Aorta (tissue), 5 donors: ENCODE results near the gene JAG2. TPM values are rescaled to one million over a fixed set of nuclear protein-coding genes. Genes with fewer than 3 reads are reported as not detected.

Experiments used
- ATAC-seq: fragments of 200-7000 bp; cut with Tn5 transposase; one replicate; pipeline ENCODE4 v1.9.1; 2022; ENCODE audit warnings: moderate library complexity; ENCODE audit not compliant: low FRiP score
- DNase-seq, 2 donors: peaks; one replicate each; pipeline ENCODE4 v3.0.0-alpha.2; 2020
- H3K27ac ChIP-seq, 2 donors: one replicate each; pipeline ENCODE4 v1.5.1; 2013; ENCODE audit warnings: low read length in 2 of 2, mild to moderate bottlenecking in 2 of 2, moderate library complexity in 2 of 2, control low read depth in 1 of 2, inconsistent platforms in 1 of 2, low read depth in 1 of 2
- H3K27me3 ChIP-seq, 2 donors: one replicate each; pipeline ENCODE4 v1.6.1; 2013; ENCODE audit warnings: control low read depth in 1 of 2, low read length in 1 of 2, mild to moderate bottlenecking in 1 of 2, moderate library complexity in 1 of 2; ENCODE audit not compliant: insufficient read depth in 2 of 2, control insufficient read depth in 1 of 2
- H3K36me3 ChIP-seq, 2 donors: one replicate each; pipeline ENCODE4 v1.6.1; 2013; ENCODE audit warnings: control low read depth in 1 of 2, low read length in 1 of 2, mild to moderate bottlenecking in 1 of 2; ENCODE audit not compliant: insufficient read depth in 2 of 2, control insufficient read depth in 1 of 2
- H3K4me1 ChIP-seq, 2 donors: one replicate each; pipeline ENCODE4 v1.6.1; 2013; ENCODE audit warnings: low read length in 2 of 2, control low read depth in 1 of 2, mild to moderate bottlenecking in 1 of 2, moderate library complexity in 1 of 2; ENCODE audit not compliant: insufficient read depth in 2 of 2, control insufficient read depth in 1 of 2
- H3K4me3 ChIP-seq, 2 donors: one replicate each; pipeline ENCODE4 v1.5.1; 2013; ENCODE audit warnings: low read length in 2 of 2, control low read depth in 1 of 2, mild to moderate bottlenecking in 1 of 2
- H3K9me3 ChIP-seq: one replicate; pipeline ENCODE4 v1.6.1; 2013; ENCODE audit warnings: mild to moderate bottlenecking, low read length; ENCODE audit not compliant: control insufficient read depth
- WGBS, 2 donors: extraction: QIAGEN DNeasy Blood & Tissue Kit; methylation state at CpG; one replicate each; pipeline ENCODE4 v1.1.7; 2013; 5-methylcytosine and 5-hydroxymethylcytosine counted together
- intact Hi-C, 2 donors: fragments of 100-400 bp; cut with DNase I; formaldehyde crosslinking; loops; one replicate each; pipeline versions ENCODE4 v1.14.2 to v1.15.0; 2022
- polyA plus RNA-seq, 2 donors: library from polyadenylated mRNA; stranded (reverse); fragments of 200-250 nt; gene quantifications; one replicate each; pipeline ENCODE4 v1.2.3, GENCODE V29; 2013
- total RNA-seq, 2 donors: library from RNA; stranded (reverse); fragmentation: NEBNext Ultra II Directional; extraction: Animal tissue kit (Norgen Biotek cat#: 25700); gene quantifications; one replicate each; pipeline ENCODE4 v1.2.1, GENCODE V29; 2021
- donor health status: healthy with polysubstance abuse.
- donor health status: Bipolar disorder and iron deficiency.
- donor health status: DM: no; HTN: no; CAD: no.
- donor health status: DM: no; HTN: no; CAD: no.
- donor health status: DM: yes; HTN: yes; CAD: no.

The JAG2 gene
- total and polyA plus RNA-seq, 4 donors = 0.13 to 32.1 (median 8.1) TPM

GRCh38 chr14:105100910-105101309, 67.7 kb downstream of the JAG2 start:
- Histone ChIP-seq H3K27ac (no peak overlapping the region), H3K4me3 (no peak overlapping the region), H3K36me3 (no peaks in the 10 kb centered on the region), H3K4me1 (no peaks in the 10 kb centered on the region), H3K9me3 (peaks cover 3% of the 10 kb centered on the region), H3K27me3 (no peaks in the 10 kb centered on the region)
- intact Hi-C loops = no loop called here
- ATAC-seq (no peak), DNase-seq (peak in 1 of 2 donors; percentile 13)
- WGBS, 2 donors = 84 to 87% methylated on average over 4 of the region's 4 CpGs

GRCh38 chr14:105099778-105100177, 68.8 kb downstream of the JAG2 start:
- Histone ChIP-seq H3K4me1 (no peaks in the 10 kb centered on the region), H3K27ac (no peak overlapping the region), H3K27me3 (no peaks in the 10 kb centered on the region), H3K9me3 (peaks cover 3% of the 10 kb centered on the region), H3K4me3 (no peak overlapping the region), H3K36me3 (no peaks in the 10 kb centered on the region)
- ATAC-seq = no peak
- peak in 1 of 2 donors; percentile 3 for DNase-seq
- WGBS, 2 donors = 80 to 82% methylated on average over 6 of the region's 6 CpGs
- intact Hi-C loops = loop anchor here in 1 of 2 donors (10.0 kb wide), 1 partner anchor 385 kb away; the partner anchor contains the start of gene CRIP1

DNA sequence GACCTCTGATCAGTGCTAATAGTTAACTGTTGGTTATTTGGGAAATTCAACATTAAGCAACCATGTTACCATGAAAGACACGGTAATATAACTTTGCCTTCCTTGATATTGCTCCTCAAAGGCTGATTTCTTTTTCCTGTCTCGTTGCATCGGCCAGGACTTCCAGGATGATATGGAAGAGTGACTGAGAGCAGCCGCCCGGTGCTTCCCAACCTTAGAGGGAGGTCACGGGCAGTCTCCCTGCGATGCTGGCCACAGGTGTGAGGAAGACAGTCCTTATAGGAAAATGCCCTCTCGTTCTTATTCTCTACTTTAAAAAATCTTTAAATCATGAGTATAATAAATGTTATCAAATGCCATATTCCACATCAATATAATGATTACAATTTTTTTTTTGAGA, 70.3 kb downstream of the JAG2 start:
- Histone ChIP-seq H3K27ac (no peak overlapping the region), H3K4me1 (no peaks in the 10 kb centered on the region), H3K4me3 (no peak overlapping the region), H3K9me3 (peaks cover 3% of the 10 kb centered on the region), H3K27me3 (no peaks in the 10 kb centered on the region), H3K36me3 (no peaks in the 10 kb centered on the region)
- ATAC-seq (no peak), DNase-seq (peak in 1 of 2 donors; percentile 27)
- WGBS, 2 donors = 87 to 91% methylated on average over 8 of the region's 8 CpGs
- intact Hi-C loops = loop anchor here in 1 of 2 donors (10.0 kb wide), 1 partner anchor 386 kb away; the partner anchor contains the start of gene CRIP1

GRCh38 chr14:105097794-105098127, 70.8 kb downstream of the JAG2 start:
- WGBS, 2 donors = 77 to 84% methylated on average over 7 of the region's 7 CpGs
- no peak overlapping the region for H3K4me3 ChIP-seq
- no peaks in the 10 kb centered on the region for H3K4me1 ChIP-seq
- H3K27ac ChIP-seq = no peak overlapping the region
- peak in 1 of 2 donors; percentile 69 for DNase-seq
- no peaks in the 10 kb centered on the region for H3K27me3 ChIP-seq
- peaks cover 3% of the 10 kb centered on the region for H3K9me3 ChIP-seq
- intact Hi-C loops = loop anchor here in 1 of 2 donors (10.0 kb wide), 1 partner anchor 387 kb away; the partner anchor contains the start of gene CRIP1
- no peak for ATAC-seq
- H3K36me3 ChIP-seq = no peaks in the 10 kb centered on the region

DNA sequence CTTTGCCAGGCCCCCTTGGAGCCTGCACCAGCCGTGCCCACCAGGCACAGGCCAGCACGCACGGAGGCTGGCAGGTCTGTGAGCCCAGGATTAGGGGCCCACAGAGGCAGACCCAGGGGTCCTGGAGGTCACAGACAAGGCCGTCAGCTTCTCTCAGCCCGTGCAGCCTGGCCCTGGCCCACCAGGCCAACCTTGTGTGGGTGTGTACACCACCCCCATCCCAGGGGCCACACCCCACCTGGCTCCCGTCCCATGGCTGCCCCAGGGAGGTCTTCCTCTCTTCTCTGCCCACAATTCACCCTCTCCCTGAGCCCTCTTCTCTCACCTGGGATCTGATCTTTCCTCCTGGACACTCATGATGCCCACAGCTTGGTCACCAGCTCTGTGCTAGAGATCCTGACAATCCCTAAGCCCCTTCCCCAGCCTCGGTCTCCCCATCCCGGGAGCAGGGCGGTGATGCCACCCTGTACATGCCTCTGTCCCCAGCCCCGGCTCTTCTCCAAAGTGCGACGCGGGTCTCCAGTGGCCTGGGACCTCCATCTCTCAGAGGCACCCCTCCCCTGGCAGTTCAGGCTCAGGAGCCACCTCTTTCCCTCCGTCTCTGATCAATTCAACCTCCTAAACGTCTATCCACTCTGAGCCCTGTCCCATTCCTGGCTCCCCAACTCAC, 72.2 kb downstream of the JAG2 start:
- Histone ChIP-seq H3K4me1 (no peaks in the 10 kb centered on the region), H3K27ac (no peak overlapping the region), H3K27me3 (no peaks in the 10 kb centered on the region), H3K36me3 (no peaks in the 10 kb centered on the region), H3K9me3 (peaks cover 3% of the 10 kb centered on the region), H3K4me3 (no peak overlapping the region)
- no peak for ATAC-seq
- intact Hi-C loops = loop anchor here in 1 of 2 donors (10.0 kb wide), 1 partner anchor 388 kb away; the partner anchor contains the start of gene CRIP1
- peak in 1 of 2 donors; percentile 38 for DNase-seq
- WGBS, 2 donors = 81 to 88% methylated on average over 15 of the region's 15 CpGs

DNA sequence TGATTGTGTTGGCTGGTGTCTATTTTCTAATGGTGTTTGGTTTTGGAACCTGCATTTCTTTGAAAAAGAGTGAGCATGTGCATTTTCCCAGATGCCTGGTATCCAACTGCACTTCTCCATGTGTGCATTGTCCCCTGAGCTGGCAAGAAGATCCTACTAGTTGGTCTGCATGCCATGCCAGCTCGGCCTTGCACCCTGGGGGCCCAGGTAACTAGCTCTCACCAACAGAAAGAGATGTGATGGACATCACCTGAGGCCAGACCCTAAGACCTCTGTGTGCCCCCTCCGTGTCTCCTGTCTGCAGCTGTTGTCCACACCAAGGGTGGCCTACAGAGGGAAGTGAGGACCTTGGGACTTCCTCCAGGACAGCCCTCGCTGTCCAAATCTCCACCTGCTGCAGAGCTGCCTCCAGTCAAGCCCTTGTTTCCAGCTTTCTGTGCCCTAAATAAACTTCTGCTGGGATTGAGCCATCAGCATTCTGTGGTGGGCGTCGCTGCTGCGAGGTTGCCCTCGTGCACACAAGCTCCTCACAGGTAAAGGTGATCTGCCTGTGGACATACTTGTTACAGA, 73.3 kb downstream of the JAG2 start:
- no peak overlapping the region for H3K4me3 ChIP-seq
- intact Hi-C loops = loop anchor here in 1 of 2 donors (10.0 kb wide), 1 partner anchor 389 kb away; the partner anchor contains the start of gene CRIP1
- WGBS, 2 donors = 94 to 99% methylated on average over 7 of the region's 7 CpGs
- H3K4me1 ChIP-seq = no peaks in the 10 kb centered on the region
- H3K9me3 ChIP-seq = peaks cover 3% of the 10 kb centered on the region
- DNase-seq (peak in 1 of 2 donors; percentile 39), ATAC-seq (no peak)
- no peaks in the 10 kb centered on the region for H3K27me3 ChIP-seq
- H3K27ac ChIP-seq = no peak overlapping the region
- no peaks in the 10 kb centered on the region for H3K36me3 ChIP-seq

DNA sequence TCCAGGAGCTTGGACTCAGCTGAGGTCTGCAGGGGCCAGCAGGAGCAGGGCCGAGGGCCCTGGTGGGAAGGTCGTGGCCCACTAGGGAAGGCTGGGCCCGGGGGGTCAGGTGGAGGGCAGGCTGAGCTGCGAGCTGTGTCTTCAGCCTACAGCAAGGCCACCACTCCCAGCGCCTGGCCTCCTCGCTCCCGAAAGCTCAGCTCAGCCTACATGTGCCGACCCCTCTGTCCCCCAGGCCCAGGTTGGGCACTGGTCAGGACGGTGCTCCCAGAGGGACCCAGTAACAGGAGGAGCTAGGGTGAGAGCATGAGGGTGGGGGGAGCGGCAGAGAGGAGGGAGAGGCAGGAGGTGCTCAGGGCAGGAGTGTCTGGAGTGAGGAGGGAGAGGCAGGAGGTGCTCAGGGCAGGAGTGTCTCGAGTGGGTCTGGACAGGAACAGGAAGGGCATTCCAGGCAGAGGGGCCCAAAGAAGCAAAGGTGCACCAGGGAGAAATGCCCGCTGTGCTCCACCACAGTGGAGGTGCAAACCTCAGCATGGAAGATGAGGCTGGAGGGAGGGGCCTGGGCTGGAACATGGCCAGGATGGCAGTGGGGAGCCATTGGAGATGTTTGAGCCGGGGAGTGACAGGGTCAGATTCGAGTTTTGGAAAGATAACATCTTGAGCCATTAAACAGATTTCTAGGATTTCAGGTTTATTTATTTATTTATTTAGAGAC, 74.2 kb downstream of the JAG2 start:
- Histone ChIP-seq H3K4me3 (peak overlapping the region in 1 of 2 donors; percentile 66), H3K4me1 (no peaks in the 10 kb centered on the region), H3K27ac (peak overlapping the region in 1 of 2 donors; percentile 31), H3K9me3 (no peaks in the 10 kb centered on the region), H3K27me3 (no peaks in the 10 kb centered on the region), H3K36me3 (no peaks in the 10 kb centered on the region)
- intact Hi-C loops = loop anchor here (5.0 to 10.0 kb wide), 5 partner anchors 88 to 390 kb away; partner anchors contain the start of genes CRIP1 (in 1 of the 2) and NUDT14 (in 1 of the 2)
- WGBS, 2 donors = 72 to 74% methylated on average over 14 of the region's 14 CpGs
- DNase-seq (peak in 1 of 2 donors; percentile 65), ATAC-seq (no peak)

DNA sequence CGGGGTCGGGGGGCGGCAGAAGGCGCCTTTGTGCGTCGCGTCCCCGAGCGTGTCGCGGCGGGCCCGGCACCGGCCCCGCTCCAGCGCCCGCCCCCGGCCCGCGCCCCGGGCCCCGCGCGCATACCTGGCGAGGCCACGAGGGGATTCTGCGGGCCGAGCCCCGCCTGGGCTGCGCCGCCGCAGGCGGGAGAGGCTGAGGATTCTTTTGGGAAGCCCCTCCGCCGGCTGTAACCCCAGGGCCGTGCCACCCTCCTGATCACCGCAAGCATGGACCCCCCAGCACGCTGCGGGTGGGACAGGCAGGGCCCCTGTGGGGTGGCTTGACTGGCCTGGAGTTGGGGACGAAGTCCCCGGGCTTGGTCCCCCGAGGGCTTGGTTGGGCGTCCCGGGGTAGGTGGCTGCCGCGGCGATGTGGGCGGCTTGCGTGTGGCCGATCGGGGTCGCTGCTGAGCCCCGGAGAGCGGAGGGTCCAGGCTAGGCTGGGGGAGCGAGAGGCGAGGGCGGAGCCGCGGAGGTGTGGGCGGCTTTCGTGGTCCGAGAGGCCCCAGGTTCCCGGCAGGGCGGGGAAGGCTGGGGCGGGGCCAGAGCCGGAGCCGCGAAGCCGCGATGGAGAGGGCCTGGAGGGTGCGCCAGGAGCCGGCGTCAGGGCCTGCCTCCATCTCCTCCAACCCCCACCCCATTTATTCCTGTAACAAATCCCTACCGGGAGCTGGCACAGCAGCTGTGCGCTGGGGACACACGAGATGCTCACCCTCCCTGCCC, 75.0 kb downstream of the JAG2 start:
- peak; percentile 85 to 93 for DNase-seq
- peak; percentile 42 for ATAC-seq
- Histone ChIP-seq H3K27ac (peak overlapping the region; percentile 76 to 83), H3K36me3 (no peaks in the 10 kb centered on the region), H3K4me3 (peak overlapping the region; percentile 66), H3K4me1 (no peaks in the 10 kb centered on the region), H3K9me3 (no peaks in the 10 kb centered on the region), H3K27me3 (no peaks in the 10 kb centered on the region)
- intact Hi-C loops = loop anchor here (5.0 to 10.0 kb wide), 5 partner anchors 89 to 391 kb away; partner anchors contain the start of genes CRIP1 (in 1 of the 2) and NUDT14 (in 1 of the 2)
- 1% methylated on average over 57 to 76 of the region's 76 CpGs for WGBS, 2 donors
